ENCODE measurements around the gene DROSHA.
A peak's percentile ranks its signal among the peaks of the same experiment; 100 is the strongest.
"Not testable (repeated sequence)": the region's sequence is repeated elsewhere in the genome, so short reads cannot be mapped to it uniquely, and the experiment has no call there.

The DROSHA gene, protein sequence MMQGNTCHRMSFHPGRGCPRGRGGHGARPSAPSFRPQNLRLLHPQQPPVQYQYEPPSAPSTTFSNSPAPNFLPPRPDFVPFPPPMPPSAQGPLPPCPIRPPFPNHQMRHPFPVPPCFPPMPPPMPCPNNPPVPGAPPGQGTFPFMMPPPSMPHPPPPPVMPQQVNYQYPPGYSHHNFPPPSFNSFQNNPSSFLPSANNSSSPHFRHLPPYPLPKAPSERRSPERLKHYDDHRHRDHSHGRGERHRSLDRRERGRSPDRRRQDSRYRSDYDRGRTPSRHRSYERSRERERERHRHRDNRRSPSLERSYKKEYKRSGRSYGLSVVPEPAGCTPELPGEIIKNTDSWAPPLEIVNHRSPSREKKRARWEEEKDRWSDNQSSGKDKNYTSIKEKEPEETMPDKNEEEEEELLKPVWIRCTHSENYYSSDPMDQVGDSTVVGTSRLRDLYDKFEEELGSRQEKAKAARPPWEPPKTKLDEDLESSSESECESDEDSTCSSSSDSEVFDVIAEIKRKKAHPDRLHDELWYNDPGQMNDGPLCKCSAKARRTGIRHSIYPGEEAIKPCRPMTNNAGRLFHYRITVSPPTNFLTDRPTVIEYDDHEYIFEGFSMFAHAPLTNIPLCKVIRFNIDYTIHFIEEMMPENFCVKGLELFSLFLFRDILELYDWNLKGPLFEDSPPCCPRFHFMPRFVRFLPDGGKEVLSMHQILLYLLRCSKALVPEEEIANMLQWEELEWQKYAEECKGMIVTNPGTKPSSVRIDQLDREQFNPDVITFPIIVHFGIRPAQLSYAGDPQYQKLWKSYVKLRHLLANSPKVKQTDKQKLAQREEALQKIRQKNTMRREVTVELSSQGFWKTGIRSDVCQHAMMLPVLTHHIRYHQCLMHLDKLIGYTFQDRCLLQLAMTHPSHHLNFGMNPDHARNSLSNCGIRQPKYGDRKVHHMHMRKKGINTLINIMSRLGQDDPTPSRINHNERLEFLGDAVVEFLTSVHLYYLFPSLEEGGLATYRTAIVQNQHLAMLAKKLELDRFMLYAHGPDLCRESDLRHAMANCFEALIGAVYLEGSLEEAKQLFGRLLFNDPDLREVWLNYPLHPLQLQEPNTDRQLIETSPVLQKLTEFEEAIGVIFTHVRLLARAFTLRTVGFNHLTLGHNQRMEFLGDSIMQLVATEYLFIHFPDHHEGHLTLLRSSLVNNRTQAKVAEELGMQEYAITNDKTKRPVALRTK (N-terminal part only)

DNA sequence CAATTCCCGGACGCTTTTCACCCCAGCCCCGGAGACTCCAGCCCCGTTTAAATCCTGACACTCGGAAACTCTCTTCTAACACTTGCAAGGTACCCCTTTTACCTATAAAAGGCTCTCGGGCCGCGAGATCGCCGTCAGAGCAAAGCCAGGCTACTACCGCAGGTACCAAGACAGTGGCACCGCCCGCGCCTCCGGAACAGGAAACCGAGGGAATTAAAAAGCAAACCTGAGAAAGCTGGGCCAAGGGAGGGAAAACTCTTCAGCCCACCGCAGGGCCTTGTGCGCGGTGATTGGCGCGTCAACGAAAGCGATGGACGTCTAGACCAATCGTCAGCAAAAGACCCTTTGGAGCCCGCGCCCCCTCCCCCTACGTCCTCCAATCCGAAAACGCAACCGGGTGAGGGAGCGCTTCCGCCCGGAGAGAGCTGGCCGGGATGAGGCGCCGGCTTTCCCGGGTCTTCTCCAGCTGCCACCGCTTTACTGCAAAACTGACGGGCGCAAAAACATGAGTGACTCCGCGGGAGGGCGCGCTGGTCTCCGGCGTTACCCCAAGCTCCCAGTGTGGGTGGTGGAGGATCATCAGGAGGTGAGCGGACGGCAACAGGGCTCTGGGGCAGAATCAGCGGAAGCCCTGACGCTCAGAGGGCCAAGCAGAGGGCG lies at the start of gene DROSHA, which contains the start of gene C5orf22:
Gene DROSHA (minus strand): TSS at position 206 of the 660 bp plus-strand sequence. CDS start 3,034 bp downstream, outside the sequence.
Gene C5orf22 (plus strand): TSS at position 414 of the 660 bp plus-strand sequence. CDS start 92 bp downstream, at position 506.
- peak; percentile 97 for DNase-seq (ENCODE audit: low spot score)

DNA sequence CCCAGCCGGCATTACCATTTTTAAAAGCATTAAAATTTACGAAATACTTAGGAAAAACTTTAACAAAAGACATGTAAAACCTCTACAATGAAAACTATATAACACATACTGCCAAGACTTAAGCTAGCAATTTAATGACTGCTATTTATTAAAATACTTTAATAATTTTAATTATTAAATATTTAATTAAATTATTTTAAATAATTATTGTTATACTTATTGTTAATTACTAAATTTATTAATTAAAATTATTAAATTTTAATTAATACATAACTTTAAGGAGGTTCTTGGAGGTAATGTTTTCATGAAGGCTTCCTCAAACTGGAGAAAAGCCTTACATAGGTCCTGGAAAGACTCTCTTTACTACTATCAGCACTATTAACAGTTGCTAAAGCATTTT lies 47.7 kb upstream of the DROSHA start:
- DNase-seq (ENCODE audit: low spot score): no peak

DNA sequence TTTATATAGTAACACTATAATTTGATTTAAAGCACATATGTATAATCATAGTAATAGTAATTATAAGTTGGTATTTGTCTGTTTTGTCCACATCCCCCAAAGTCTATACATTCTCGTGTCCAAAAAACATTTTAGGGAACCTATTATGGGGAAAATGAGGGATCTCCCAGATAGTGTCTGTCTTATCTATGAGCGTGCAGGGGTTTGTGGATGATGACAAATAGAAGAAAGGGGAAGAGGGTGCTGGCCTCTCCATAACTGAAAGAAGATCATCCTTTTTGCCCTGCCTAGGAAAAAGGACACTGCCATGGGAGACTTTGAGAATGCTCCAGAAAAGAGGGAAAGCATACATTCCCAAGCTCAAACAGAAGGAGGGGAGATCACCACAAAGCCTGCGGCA lies 45.5 kb upstream of the DROSHA start:
- DNase-seq (ENCODE audit: low spot score): no peak

DNA sequence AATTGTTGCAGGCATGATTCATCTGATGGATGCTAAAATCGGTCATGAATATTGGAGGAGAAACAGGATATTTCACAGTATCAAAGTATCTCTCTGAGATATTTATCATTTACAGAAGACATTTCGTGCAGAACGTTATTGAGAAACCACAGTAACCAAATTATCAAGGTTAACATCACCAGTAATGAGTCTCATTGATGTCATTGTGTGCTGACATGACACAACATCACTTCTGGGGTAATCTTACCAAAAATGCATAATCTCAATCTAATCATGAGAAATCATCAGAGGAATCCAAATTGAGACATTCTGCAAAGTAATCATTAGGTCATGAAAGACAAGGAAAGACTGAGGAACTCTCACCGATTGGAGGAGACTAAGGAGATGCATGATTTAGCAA lies 42.9 kb upstream of the DROSHA start:
- no peak for DNase-seq (ENCODE audit: low spot score)

DNA sequence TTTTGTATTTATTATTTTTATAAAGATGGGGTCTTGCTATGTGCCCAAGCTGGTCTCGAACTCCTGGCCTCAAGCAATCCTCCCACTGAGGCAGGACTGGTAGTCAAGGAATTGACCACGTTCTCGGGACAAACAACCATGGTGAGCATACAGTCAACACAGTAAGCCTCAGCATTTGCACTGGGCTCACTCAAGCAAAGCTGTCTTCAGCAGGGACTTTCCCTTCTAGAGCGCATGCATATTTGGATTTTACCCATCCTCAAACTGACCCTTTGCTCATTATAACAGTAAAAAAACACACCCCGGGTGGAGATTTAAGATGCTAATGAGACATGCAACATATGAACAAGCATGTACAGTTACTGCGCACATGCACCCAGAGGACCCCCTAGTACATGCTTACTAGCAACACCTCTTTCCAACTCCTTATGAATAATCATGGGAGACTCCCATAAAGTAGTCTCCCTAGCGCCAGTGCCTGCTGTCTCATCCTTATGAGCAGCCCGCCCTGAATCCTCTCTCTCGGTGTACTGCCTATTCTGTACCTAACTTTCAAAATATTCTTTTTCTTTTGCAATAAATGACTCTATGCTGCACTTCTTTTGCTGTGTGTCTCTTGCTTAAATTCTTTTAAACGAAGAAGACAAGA lies 41.7 kb upstream of the DROSHA start:
- DNase-seq (ENCODE audit: low spot score): no peak

DNA sequence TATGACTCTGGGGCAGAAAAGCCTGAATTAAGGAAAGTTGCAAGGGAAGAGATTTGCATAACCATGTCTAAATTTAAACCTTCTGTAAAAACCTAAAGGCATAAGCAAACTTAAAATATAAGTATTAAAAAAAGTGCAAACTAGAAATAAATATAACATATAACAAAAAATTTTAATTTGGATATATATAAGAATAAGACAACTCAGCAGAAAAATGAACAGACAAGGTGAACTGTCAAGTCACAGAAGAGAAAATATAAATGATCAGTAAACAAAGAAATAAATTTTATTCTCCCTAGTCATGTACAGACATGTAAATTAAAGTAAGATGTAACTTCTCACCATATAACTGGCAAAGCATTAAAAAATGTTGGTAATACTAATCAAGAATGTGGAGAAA lies 37.2 kb upstream of the DROSHA start:
- DNase-seq (ENCODE audit: low spot score): no peak

DNA sequence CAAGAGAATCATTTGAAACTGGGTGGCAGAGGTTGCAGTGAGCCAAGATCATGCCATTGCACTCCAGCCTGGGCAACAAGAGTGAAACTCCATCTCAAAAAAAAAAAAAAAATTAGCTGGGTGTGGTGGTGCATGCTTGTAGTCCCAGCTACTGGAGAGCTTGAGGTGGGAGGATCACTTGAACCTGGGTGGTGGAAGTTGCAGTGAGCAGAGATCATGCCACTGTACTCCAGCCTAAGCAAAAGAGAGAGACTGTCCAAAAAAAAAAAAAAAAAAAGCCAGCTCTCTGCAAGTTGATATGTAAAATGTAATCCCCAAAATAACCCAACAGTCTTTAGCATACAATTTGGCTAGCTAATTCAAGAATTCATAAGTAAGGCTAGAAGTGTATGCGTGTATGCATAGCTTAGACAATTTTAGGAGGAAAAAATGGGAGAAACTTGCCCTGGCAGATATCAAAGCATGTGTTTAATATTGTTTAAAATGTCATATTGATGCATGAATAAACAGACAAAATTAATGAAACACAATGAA lies 36.5 kb upstream of the DROSHA start:
- no peak for DNase-seq (ENCODE audit: low spot score)

DNA sequence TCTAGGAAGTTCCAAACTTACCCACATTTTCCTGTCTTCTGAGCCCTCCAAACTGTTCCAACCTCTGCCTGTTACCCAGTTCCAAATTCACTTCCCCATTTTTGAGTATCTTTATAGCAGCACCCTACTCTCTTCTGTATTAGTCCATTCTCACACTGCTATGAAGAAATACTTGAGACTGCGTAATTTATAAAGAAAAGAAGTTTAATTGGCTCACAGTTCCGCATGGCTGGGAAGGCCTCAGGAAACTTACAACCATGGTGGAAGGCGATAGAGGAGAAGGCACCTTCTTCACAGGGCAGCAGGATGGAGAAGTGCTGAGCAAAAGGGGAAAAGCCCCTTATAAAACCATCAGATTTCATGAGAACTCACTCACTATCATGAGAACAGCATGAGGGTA lies 34.5 kb upstream of the DROSHA start:
- DNase-seq (ENCODE audit: low spot score): not testable (repeated sequence)

DNA sequence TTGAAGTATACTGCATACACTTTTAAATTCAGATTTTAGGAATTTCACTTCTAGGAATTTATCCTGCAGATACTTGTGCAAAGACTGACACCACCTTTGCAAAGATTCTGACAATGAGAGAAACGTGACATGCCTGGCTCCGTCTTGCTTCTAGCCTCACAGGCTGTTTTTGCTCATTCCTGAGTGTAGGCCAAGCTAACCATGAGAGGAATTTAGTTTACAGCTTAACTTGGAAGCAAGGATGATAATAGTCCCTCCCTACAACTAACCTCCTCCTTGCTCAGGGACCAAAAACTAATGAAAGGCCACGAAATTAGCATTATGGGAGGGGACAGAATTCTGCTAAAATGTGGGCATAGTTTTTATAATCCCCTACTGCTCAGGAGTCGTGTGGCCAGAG lies 31.3 kb upstream of the DROSHA start:
- DNase-seq (ENCODE audit: low spot score): no peak

DNA sequence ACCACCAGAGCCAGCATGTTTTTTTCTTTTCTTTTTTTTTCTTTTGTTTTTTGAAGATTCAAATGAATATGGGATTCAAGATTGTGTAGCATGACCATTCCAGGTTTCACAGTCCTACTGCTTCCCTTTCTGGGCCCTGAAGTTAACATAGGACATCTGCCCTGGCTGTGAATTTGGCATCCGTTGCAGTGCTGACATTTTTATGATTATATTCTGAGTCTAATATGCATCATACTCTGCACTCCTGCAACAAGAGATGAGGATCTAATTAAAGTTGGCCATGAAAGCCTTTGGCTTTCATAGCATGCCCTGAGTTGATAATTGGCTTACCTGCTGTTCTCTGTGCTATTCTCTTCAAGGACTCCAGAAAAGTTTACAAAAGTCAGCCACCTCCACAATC lies 30.1 kb upstream of the DROSHA start:
- no peak for DNase-seq (ENCODE audit: low spot score)

DNA sequence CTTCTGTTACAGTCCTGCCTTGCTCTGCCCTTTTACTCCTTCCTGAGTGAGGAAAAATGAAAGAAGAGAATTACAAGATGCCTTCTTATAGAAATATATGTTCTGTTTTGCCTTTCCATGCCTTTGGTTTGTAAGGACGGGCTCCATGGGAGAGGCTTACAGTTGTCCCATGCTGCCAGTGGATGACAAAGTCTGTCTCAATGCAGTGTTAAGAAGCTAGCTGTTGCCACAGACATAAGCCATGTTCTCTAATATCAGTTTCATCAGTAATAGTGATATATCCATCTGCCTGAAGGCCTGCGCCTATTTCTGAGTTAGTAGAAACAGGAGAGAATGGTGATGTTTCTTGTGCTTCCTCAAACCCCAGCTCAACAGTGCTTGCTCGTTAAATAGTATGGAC lies 28.0 kb upstream of the DROSHA start:
- DNase-seq (ENCODE audit: low spot score): no peak

DNA sequence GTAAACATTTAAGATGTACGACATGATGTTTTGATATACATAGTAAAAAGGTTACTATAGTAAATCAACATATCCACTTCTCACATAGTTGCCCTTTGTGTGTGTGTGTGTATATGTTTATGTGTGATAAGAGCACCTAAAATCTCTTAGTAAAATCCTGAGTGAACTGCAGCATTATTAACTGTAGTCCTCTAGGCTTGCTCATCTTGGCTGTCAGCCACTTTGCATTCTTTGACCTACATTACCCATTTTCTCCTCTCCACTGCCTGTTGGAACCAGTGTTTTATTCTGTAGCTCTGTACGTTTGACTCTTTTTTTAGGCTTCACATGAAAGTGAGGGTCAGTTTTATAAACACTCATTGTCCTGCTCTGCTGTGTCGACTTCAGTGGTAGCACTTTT lies 24.6 kb upstream of the DROSHA start:
- no peak for DNase-seq (ENCODE audit: low spot score)

DNA sequence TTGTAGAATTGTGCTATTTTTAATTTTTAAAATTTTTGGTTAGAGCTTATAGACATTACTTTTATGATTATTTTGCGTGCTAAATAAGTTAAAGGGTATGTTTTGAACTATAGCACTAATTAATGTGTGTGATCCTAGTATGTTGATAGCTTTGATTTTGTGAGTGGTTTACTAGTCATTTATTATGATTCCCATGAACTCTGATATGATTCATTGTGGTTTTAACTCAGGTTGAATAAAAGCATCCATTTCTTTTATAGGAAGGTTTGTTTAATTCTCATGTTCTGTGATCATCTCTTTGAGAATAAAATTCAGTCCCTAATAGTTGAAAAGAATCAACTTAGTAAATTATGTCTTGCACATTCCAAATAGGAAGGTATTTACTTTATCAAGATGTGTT lies 22.7 kb upstream of the DROSHA start:
- DNase-seq (ENCODE audit: low spot score): no peak

DNA sequence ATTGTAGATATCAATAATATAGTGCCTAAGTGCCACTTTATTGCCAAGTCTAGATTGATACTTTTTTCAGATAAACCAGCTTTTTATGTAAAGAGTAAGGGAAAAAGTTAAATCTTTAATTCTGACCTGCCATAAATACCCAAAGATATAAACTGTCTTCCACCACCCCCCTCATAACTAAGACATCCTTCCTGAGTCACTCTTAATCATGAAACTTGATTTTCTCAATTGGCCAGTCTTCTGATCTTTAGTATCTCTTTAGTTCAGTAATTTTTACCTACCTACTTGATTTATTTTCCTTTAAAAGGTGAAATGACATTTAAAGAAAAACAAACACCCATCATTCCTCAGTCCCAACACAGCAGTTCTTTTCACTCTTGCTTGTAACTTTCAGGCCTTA lies 22.0 kb upstream of the DROSHA start:
- no peak for DNase-seq (ENCODE audit: low spot score)

DNA sequence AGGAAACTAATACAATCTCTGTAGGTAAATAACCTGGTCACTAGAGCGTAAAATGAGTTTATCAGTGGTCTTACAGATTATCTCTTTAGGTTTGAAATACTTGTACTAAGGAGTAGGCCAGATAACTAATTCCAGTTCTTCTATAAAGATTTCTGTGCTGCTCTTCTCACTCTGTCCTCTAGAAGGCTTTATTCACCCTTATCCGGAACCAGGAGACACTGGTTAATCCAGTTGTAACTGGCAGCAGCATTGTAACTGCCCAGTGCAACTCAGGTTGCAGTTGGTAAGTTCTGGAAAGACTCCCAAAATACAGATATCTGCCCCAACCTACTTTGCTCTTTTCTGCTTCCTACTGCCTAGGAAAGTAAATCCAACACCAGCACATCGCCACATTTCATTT lies 20.0 kb upstream of the DROSHA start:
- DNase-seq (ENCODE audit: low spot score): no peak

DNA sequence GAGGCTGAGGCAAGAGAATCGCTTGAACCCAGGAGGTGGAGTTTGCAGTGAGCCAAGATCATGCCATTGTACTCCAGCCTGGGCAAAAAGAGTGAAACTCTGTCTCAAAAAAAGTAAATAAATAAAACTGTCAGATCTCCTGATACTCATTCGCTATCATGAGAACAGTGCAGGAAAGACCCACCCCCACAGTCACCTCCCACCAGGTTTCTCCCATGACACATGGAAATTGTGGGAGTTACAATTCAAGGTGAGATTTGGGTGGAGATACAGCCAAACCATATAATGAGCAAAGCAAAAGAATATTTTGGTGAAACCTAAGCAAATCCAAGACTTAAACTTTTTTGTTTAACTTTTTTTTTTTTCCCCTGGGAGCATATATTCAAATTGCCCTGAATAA lies 17.2 kb upstream of the DROSHA start:
- DNase-seq (ENCODE audit: low spot score): not testable (repeated sequence)

DNA sequence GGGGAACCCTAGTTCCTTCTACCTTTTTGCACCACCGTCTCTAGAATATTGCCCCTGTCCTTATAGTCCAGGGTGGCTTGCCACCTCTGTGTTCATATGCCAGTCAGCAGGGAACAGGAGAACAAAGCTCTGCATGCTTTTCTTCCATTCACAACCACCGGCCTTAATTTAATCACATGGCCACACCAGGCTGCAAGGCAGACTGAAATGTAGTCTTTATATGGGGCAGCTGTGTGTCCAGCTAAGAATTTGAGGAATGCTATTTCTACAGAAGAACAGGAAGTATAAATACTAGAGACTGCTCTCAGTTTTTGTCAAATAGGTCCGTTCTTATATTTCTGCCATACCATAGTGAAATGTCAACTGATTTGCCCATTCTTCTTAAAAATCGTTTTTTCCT lies 6.0 kb upstream of the DROSHA start:
- DNase-seq (ENCODE audit: low spot score): peak; percentile 19

DNA sequence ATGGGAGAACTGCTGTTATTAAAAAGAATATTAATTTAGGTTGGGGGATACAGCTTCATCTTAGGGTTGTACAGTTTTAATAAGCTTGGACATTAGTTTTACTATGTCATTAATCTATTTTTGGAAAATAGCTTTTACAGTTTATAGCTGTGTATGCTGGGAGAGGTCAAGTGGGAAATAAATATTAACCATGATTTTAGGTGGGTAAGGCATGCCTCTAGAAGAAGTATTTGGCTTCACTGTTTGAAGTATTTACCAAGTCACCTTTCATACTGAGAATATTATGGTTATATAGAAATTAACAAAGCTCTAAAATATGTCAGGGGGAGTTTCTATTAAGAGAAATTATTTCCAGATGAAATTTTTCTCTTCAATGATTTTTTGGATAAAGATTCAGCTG lies 5.5 kb upstream of the DROSHA start:
- DNase-seq (ENCODE audit: low spot score): no peak

DNA sequence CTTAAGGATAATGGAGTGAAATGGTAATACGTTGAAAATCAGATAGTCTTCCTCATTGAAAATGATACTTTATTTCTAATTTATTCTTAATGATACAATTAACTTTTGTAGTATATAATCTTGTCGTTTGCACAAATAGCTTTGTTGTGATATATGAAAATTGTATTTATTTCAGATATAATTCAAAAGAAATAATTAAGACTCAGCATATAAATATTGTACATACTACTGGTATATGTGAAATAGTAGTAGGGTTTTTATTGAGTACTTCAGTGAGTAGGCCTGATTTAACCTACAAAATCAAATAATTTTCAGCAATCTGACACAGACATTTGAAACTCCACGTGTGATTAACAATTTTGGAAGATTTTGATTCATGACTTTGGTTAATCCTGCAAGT lies 5.0 kb upstream of the DROSHA start:
- DNase-seq (ENCODE audit: low spot score): no peak

DNA sequence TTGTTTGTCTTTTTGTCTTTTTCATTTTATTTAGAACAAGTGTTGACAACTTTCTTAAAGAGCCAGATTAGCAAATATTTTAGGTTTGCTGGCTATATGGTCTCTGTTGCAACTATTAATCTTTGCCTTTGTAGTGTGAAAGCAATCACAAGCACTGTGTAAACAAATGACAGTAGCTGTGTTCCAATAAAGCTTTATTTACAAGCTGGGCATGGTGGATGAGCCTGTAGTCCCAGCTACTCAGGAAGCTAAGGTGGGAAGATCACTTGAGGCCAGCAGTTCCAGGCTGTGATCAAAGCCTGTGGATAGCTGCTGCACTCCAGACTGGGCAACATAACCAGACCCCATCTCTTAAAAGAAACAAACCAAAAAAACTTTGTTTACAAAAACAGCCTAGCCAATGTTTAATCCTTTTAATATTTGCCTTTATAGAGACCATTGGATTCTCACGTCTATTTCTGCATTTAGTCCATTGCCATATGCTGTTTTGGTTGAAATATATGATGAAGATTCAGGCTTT lies 2.7 kb upstream of the DROSHA start:
- no peak for DNase-seq (ENCODE audit: low spot score)

DNA sequence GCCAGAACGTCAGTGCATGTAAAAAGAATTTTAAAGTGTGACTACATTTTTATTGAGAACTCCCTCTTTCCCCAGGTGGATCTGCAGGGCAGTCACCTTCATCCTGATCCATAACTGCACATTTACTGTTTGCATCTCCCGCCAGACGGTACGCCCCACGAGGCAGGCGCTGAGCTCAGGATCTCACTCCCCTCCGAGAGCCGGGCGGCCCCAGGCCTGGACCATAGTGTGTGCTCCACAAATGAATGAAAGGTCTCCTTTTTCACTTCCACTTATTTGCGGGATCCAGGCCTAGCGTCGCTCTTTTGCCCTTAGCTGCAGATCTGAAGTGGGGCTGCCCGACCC lies 378 bp downstream of the DROSHA start:
- DNase-seq (ENCODE audit: low spot score): peak; percentile 55

Measured in hepatic stellate cell (primary cell).